Esophagus muscularis mucosa (tissue), 4 donors: ENCODE measurements around the gene IFT81.

Experiments used
- CTCF ChIP-seq, 3 experiments: fragments of 200-600 bp in 2 of 3; fragments of 450-650 bp in 1 of 3; sonication (generic) in 2 of 3; IDR thresholded peaks; one replicate each; pipeline ENCODE4 v1.5.1; 2017 to 2019; ENCODE audit warnings: antibody characterized with exemption in 3 of 3, mild to moderate bottlenecking in 2 of 3, moderate library complexity in 1 of 3
- EP300 ChIP-seq: sonication (generic); formaldehyde crosslinking; IDR thresholded peaks from one replicate; pipeline ENCODE4 v1.6.1; 2017; ENCODE audit warnings: antibody characterized with exemption
- POLR2A ChIP-seq: fragments of 450-650 bp; IDR thresholded peaks from one replicate; pipeline ENCODE4 v1.6.1; 2017; ENCODE audit warnings: antibody characterized with exemption, moderate library complexity, mild to moderate bottlenecking, low read depth
- POLR2AphosphoS5 ChIP-seq, 2 donors: sonication (generic); formaldehyde crosslinking; IDR thresholded peaks; one replicate each; pipeline ENCODE4 v1.6.1; 2017; ENCODE audit warnings: antibody characterized with exemption in 2 of 2

DNA sequence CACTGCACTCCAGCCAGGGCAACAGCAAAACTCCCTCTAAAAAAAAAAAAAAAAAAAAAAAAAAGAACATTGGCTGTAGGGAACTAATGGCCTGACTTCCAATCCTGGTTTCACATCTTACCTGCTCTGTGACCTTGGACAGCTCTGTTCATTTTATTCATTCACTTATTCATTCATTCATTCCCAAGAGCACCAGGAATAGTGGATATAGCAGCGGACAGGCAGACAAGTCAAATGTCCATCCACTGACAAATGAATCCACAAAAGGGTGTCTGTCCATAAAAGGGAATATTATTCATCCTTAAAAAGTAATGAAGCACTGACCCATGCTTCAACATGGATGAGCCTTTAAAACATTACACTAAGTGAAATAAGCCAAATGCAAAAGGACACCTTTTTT is 48.3 kb upstream of the IFT81 start:
- no peak for TF ChIP-seq CTCF (IDR thresholded peaks at IDR 0.05)
- no peak for TF ChIP-seq EP300
- no peak for TF ChIP-seq POLR2AphosphoS5 (IDR thresholded peaks at IDR 0.05)
- TF ChIP-seq POLR2A, result no peak
